GM23248 (cell line): Measurements from ENCODE around the gene ZNF195.
"Not testable (repeated sequence)": the region's sequence is repeated elsewhere in the genome, so short reads cannot be mapped to it uniquely, and the experiment has no call there.

Source experiments
- EZH2 ChIP-seq: fragments of 200-600 bp; sonication (generic); IDR thresholded peaks from 2 replicates; pipeline ENCODE4 v1.6.1; 2018; ENCODE audit warnings: antibody characterized with exemption, mild to moderate bottlenecking; ENCODE audit not compliant: insufficient read depth, poor library complexity, severe bottlenecking
- EZH2phosphoT487 ChIP-seq: fragments of 200-600 bp; sonication (generic); IDR thresholded peaks from 2 replicates; pipeline ENCODE4 v1.6.1; 2018; ENCODE audit warnings: antibody characterized with exemption, moderate library complexity, mild to moderate bottlenecking, low read depth; ENCODE audit not compliant: insufficient read depth

GRCh38 chr11:3415301-3415700 lies 36.4 kb upstream of the ZNF195 start:
- TF ChIP-seq EZH2, EZH2phosphoT487: not testable (repeated sequence)
